Nephron progenitor cell (in vitro differentiated cells): ENCODE results near the gene ALK.

ENCODE experiments used
- DNase-seq: peaks from one replicate; pipeline ENCODE4 v3.0.0; 2021
- H3K27ac Mint-ChIP-seq: 2 replicates; pipeline ENCODE4 v1.8.0; 2021; ENCODE audit warnings: mild to moderate bottlenecking, moderate library complexity, mixed read lengths
- H3K27me3 Mint-ChIP-seq: 2 replicates; pipeline ENCODE4 v1.8.0; 2021; ENCODE audit warnings: mild to moderate bottlenecking, low read depth, mixed read lengths; ENCODE audit not compliant: poor library complexity
- H3K36me3 Mint-ChIP-seq: 2 replicates; pipeline ENCODE4 v1.8.0; 2021; ENCODE audit warnings: low read depth, mixed read lengths
- H3K4me1 Mint-ChIP-seq: 2 replicates; pipeline ENCODE4 v1.8.0; 2021; ENCODE audit warnings: mixed read lengths
- H3K4me3 Mint-ChIP-seq: 2 replicates; pipeline ENCODE4 v1.8.0; 2021; ENCODE audit warnings: mild to moderate bottlenecking, moderate library complexity, mixed read lengths
- H3K9me3 Mint-ChIP-seq: 2 replicates; pipeline ENCODE4 v1.8.0; 2021; ENCODE audit warnings: mild to moderate bottlenecking, moderate library complexity, mixed read lengths
- CTCF ChIP-seq: fragments of 200-600 bp; sonication (generic); IDR thresholded peaks from 2 replicates; pipeline ENCODE4 v1.5.0; 2021; ENCODE audit warnings: antibody characterized with exemption

Gene ALK

GRCh38 chr2:29349316-29350030, 571.9 kb downstream of the ALK start:
- DNase-seq = no peak
- TF ChIP-seq CTCF = no peak
- peaks cover 24% of the 10 kb centered on the region for H3K27me3 Mint-ChIP-seq
- H3K27ac Mint-ChIP-seq = no peak overlapping the region
- no peak overlapping the region for H3K4me3 Mint-ChIP-seq
- no peaks in the 10 kb centered on the region for H3K36me3 Mint-ChIP-seq
- no peaks in the 10 kb centered on the region for H3K9me3 Mint-ChIP-seq
- peaks cover 33% of the 10 kb centered on the region for H3K4me1 Mint-ChIP-seq

- Mint-ChIP-seq H3K9me3 (no peaks in the 10 kb centered on the region), H3K36me3 (no peaks in the 10 kb centered on the region), H3K4me1 (peaks cover 22% of the 10 kb centered on the region), H3K27ac (no peak overlapping the region), H3K27me3 (peaks cover 30% of the 10 kb centered on the region), H3K4me3 (no peak overlapping the region)
- no peak for TF ChIP-seq CTCF
- DNase-seq = no peak
Observed at GRCh38 chr2:29347774-29348461, 573.5 kb downstream of the ALK start.

GRCh38 chr2:29345236-29345635, 576.1 kb downstream of the ALK start:
- no peak overlapping the region for H3K27ac Mint-ChIP-seq
- H3K4me3 Mint-ChIP-seq = no peak overlapping the region
- H3K4me1 Mint-ChIP-seq = no peaks in the 10 kb centered on the region
- no peaks in the 10 kb centered on the region for H3K36me3 Mint-ChIP-seq
- TF ChIP-seq CTCF = no peak
- peaks cover 29% of the 10 kb centered on the region for H3K27me3 Mint-ChIP-seq
- no peaks in the 10 kb centered on the region for H3K9me3 Mint-ChIP-seq
- no peak for DNase-seq

- Mint-ChIP-seq H3K36me3 (no peaks in the 10 kb centered on the region), H3K9me3 (no peaks in the 10 kb centered on the region), H3K4me1 (peaks cover 6% of the 10 kb centered on the region), H3K27me3 (peaks cover 34% of the 10 kb centered on the region), H3K4me3 (no peak overlapping the region), H3K27ac (no peak overlapping the region)
- TF ChIP-seq CTCF = no peak
- no peak for DNase-seq
Observed at GRCh38 chr2:29343830-29344229, 577.6 kb downstream of the ALK start.

- DNase-seq = no peak
- Mint-ChIP-seq H3K27me3 (peaks cover 16% of the 10 kb centered on the region), H3K4me1 (peaks cover 48% of the 10 kb centered on the region), H3K9me3 (no peaks in the 10 kb centered on the region), H3K27ac (peak overlapping the region; percentile 97), H3K36me3 (no peaks in the 10 kb centered on the region), H3K4me3 (peak overlapping the region; percentile 39)
- TF ChIP-seq CTCF = no peak
Observed at GRCh38 chr2:29336341-29337241, 584.8 kb downstream of the ALK start.
